VCaP (cell line): ENCODE results near the gene TACR2.

Experiments used
- H3K27ac ChIP-seq: fragments of 450-650 bp; 2 replicates; pipeline ENCODE4 v1.5.1; 2017
- CTCF ChIP-seq: fragments of 450-650 bp; conservative IDR thresholded peaks from 2 replicates; pipeline ENCODE4 v1.5.1; 2017; ENCODE audit warnings: mild to moderate bottlenecking, moderate library complexity

The TACR2 gene

GRCh38 chr10:69384320-69384719, 32.4 kb downstream of the TACR2 start:
- TF ChIP-seq CTCF: no peak
- H3K27ac ChIP-seq: peak overlapping the region; percentile 88

GRCh38 chr10:69383558-69383957, 33.2 kb downstream of the TACR2 start:
- H3K27ac ChIP-seq: peak overlapping the region; percentile 88
- no peak for TF ChIP-seq CTCF

GRCh38 chr10:69382382-69383117, 34.2 kb downstream of the TACR2 start:
- no peak for TF ChIP-seq CTCF
- peak overlapping the region; percentile 88 for H3K27ac ChIP-seq

GRCh38 chr10:69379800-69380199, 36.9 kb downstream of the TACR2 start:
- no peak for TF ChIP-seq CTCF
- no peak overlapping the region for H3K27ac ChIP-seq

- no peak for TF ChIP-seq CTCF
- H3K27ac ChIP-seq: peak overlapping the region; percentile 52
These were observed 38.8 kb downstream of the TACR2 start for GRCh38 chr10:69377933-69378332.

- peak overlapping the region; percentile 52 for H3K27ac ChIP-seq
- no peak for TF ChIP-seq CTCF
These were observed 39.5 kb downstream of the TACR2 start for GRCh38 chr10:69377191-69377590.

- H3K27ac ChIP-seq: peak overlapping the region; percentile 52; the same call in 1 of the 2 replicates
- TF ChIP-seq CTCF: no peak
These were observed 40.1 kb downstream of the TACR2 start for GRCh38 chr10:69376662-69377061.
